WTC11 (cell line): Measurements from ENCODE around the gene FBXO28. TPM values are rescaled to one million over a fixed set of nuclear protein-coding genes. Genes with fewer than 3 reads are reported as not detected.

Source experiments
- CBFB ChIP-seq: sonication (generic); formaldehyde crosslinking; IDR thresholded peaks from 2 replicates; pipeline ENCODE4 v1.8.1; 2022; ENCODE audit warnings: mild to moderate bottlenecking, low read depth, missing genetic modification reagents
- E2F5 ChIP-seq: sonication (generic); formaldehyde crosslinking; IDR thresholded peaks from 2 replicates; pipeline ENCODE4 v1.8.1; 2022; ENCODE audit warnings: mild to moderate bottlenecking, moderate library complexity, missing genetic modification reagents
- MYBL2 ChIP-seq: sonication (generic); formaldehyde crosslinking; IDR thresholded peaks from 2 replicates; pipeline ENCODE4 v1.8.1; 2023; ENCODE audit warnings: mild to moderate bottlenecking, moderate library complexity, missing genetic modification reagents
- NR3C1 ChIP-seq: sonication (generic); formaldehyde crosslinking; conservative IDR thresholded peaks from 2 replicates; pipeline ENCODE4 v1.8.1; 2023; ENCODE audit warnings: low read depth, mild to moderate bottlenecking, missing genetic modification reagents
- total RNA-seq: library from RNA; stranded (reverse); gene quantifications from 3 replicates; pipeline ENCODE4 v1.2.3, GENCODE V29; 2021

FBXO28 gene
- total RNA-seq, 1 experiment from 2014 or later: 36.8 TPM

GRCh38 chr1:224211206-224211962 is 97.5 kb downstream of the FBXO28 start (continued):
- no peak for TF ChIP-seq CBFB (CRISPR knock-in tag)
- no peak for TF ChIP-seq E2F5
- TF ChIP-seq MYBL2 (CRISPR knock-in tag): no peak
- TF ChIP-seq NR3C1 (CRISPR knock-in tag): no peak

Other genes starting within 250 kb of the FBXO28 start
- 30.2 to 31.6 TPM (median 30.7 TPM) in 3 replicates for gene DEGS1, start 69.1 kb downstream of the FBXO28 start, total RNA-seq
- 32.8 to 34.7 TPM (median 33.4 TPM) in 3 replicates for gene NVL, start 216.1 kb downstream of the FBXO28 start, total RNA-seq
- gene CNIH4, start 242.8 kb downstream of the FBXO28 start, total RNA-seq: 64.3 to 77.8 TPM (median 66.0 TPM) in 3 replicates